ENCODE data around the gene CHORDC1.

DNA sequence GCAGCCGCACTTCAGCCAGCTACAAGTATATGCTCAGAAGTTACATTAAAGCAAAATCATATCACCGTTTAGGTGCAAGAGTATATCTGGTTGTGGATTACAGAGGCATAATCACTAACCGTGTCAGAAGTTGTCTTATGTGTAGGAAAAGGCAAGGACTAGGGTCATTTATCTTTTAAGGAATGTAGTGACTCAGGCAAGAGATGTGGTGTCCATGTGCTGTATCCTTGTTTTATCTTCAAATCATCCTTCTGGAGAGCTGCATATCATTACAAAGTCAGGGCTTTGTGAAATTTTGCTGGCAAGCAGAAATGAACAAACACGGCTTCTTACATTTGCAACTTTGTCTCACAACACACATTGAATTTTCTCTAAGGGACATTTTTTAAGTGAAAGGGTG, 12.7 kb upstream of the CHORDC1 start:
- TF ChIP-seq REST (IDR thresholded peaks at IDR 0.05; ENCODE audit: insufficient read depth in 1 of 2, low read depth in 2 of 2, low read length in 2 of 2) = no peak
- no peak for TF ChIP-seq SIN3A (IDR thresholded peaks at IDR 0.05; ENCODE audit: borderline replicate concordance, insufficient read depth, low read length)

Data from PFSK-1 (cell line).